ENCODE measurements around the gene CPA2. TPM values are rescaled to one million over a fixed set of nuclear protein-coding genes. Genes with fewer than 3 reads are reported as not detected.
"Not testable (repeated sequence)": the region's sequence is repeated elsewhere in the genome, so short reads cannot be mapped to it uniquely, and the experiment has no call there.

Gene CPA2
- not detected in 2 replicates for total RNA-seq (2014; rRNA removed)
- polyA plus RNA-seq (2012): not detected

- DNase-seq (ENCODE audit: low read depth): no peak
Measured at GRCh38 chr7:130266258-130266960, at the start of gene CPA2. TSS of gene CPA2 (plus strand) at chr7:130266863. CDS start at chr7:130266882, 19 bp downstream.

GRCh38 chr7:130218806-130219620 lies 47.6 kb upstream of the CPA2 start:
- no peak for DNase-seq (ENCODE audit: low read depth)

GRCh38 chr7:130219871-130220270 lies 46.8 kb upstream of the CPA2 start:
- DNase-seq (ENCODE audit: low read depth): no peak

- DNase-seq (ENCODE audit: low read depth): no peak
Measured at GRCh38 chr7:130221746-130222145, 44.9 kb upstream of the CPA2 start.

GRCh38 chr7:130223646-130224045 lies 43.0 kb upstream of the CPA2 start:
- DNase-seq (ENCODE audit: low read depth): no peak

GRCh38 chr7:130224210-130224609 lies 42.5 kb upstream of the CPA2 start:
- DNase-seq (ENCODE audit: low read depth): no peak

GRCh38 chr7:130224923-130225322 lies 41.7 kb upstream of the CPA2 start:
- DNase-seq (ENCODE audit: low read depth): peak; percentile 76

- DNase-seq (ENCODE audit: low read depth): no peak
Measured at GRCh38 chr7:130226333-130226732, 40.3 kb upstream of the CPA2 start.

GRCh38 chr7:130227883-130228575 lies 38.6 kb upstream of the CPA2 start:
- no peak for DNase-seq (ENCODE audit: low read depth)

- DNase-seq (ENCODE audit: low read depth): no peak
Measured at GRCh38 chr7:130228840-130229502, 37.7 kb upstream of the CPA2 start.

- not testable (repeated sequence) for DNase-seq (ENCODE audit: low read depth)
Measured at GRCh38 chr7:130229981-130230380, 36.7 kb upstream of the CPA2 start.

GRCh38 chr7:130231792-130232191 lies 34.9 kb upstream of the CPA2 start:
- DNase-seq (ENCODE audit: low read depth): no peak

- DNase-seq (ENCODE audit: low read depth): no peak
Measured at GRCh38 chr7:130232209-130232608, 34.5 kb upstream of the CPA2 start.

GRCh38 chr7:130234078-130234477 lies 32.6 kb upstream of the CPA2 start:
- DNase-seq (ENCODE audit: low read depth): no peak

GRCh38 chr7:130236361-130236760 lies 30.3 kb upstream of the CPA2 start:
- not testable (repeated sequence) for DNase-seq (ENCODE audit: low read depth)

- no peak for DNase-seq (ENCODE audit: low read depth)
Measured at GRCh38 chr7:130240240-130240639, 26.4 kb upstream of the CPA2 start.

- DNase-seq (ENCODE audit: low read depth): peak; percentile 63
Measured at GRCh38 chr7:130242198-130243014, 24.3 kb upstream of the CPA2 start.

- peak; percentile 15 for DNase-seq (ENCODE audit: low read depth)
Measured at GRCh38 chr7:130243486-130243885, 23.2 kb upstream of the CPA2 start.

- not testable (repeated sequence) for DNase-seq (ENCODE audit: low read depth)
Measured at GRCh38 chr7:130246491-130246890, 20.2 kb upstream of the CPA2 start.

- DNase-seq (ENCODE audit: low read depth): not testable (repeated sequence)
Measured at GRCh38 chr7:130248842-130249241, 17.8 kb upstream of the CPA2 start.

GRCh38 chr7:130249626-130250025 lies 17.0 kb upstream of the CPA2 start:
- DNase-seq (ENCODE audit: low read depth): not testable (repeated sequence)
